Esophagus muscularis mucosa (tissue), 4 donors: ENCODE measurements around the gene MSX2. TPM values are rescaled to one million over a fixed set of nuclear protein-coding genes. Genes with fewer than 3 reads are reported as not detected.
"Not testable (repeated sequence)": the region's sequence is repeated elsewhere in the genome, so short reads cannot be mapped to it uniquely, and the experiment has no call there.

Experiments
- DNase-seq: peaks from one replicate; pipeline ENCODE4 v3.0.0-alpha.2; 2017; ENCODE audit errors: extremely low spot score
- H3K27ac ChIP-seq, 4 donors: fragments of 200-600 bp; sonication (generic); replicated peaks in 1 of 4; 1 replicate in 3 of 4; 2 replicates in 1 of 4; pipeline ENCODE4 v1.5.1; 2016 to 2019; ENCODE audit warnings: mild to moderate bottlenecking in 1 of 4
- H3K27me3 ChIP-seq, 4 donors: fragments of 200-600 bp; sonication (generic); one replicate each; pipeline versions ENCODE4 v1.5.1 to v1.6.0; 2016 to 2019
- H3K36me3 ChIP-seq, 4 donors: fragments of 200-600 bp; sonication (generic); one replicate each; pipeline ENCODE4 v1.5.1; 2016 to 2019
- H3K4me1 ChIP-seq, 4 donors: fragments of 200-600 bp; sonication (generic); one replicate each; pipeline ENCODE4 v1.5.1; 2016 to 2019
- H3K4me3 ChIP-seq, 4 donors: fragments of 200-600 bp; sonication (generic); 1 replicate in 2 of 4; 2 replicates in 2 of 4; pipeline ENCODE4 v1.5.1; 2016 to 2019; ENCODE audit warnings: mild to moderate bottlenecking in 4 of 4, moderate library complexity in 1 of 4
- H3K9me3 ChIP-seq, 4 donors: fragments of 200-600 bp; sonication (generic); 1 replicate in 3 of 4; 2 replicates in 1 of 4; pipeline ENCODE4 v1.5.1; 2016 to 2019
- EP300 ChIP-seq: sonication (generic); formaldehyde crosslinking; IDR thresholded peaks from one replicate; pipeline ENCODE4 v1.6.1; 2017; ENCODE audit warnings: antibody characterized with exemption
- POLR2A ChIP-seq: fragments of 450-650 bp; IDR thresholded peaks from one replicate; pipeline ENCODE4 v1.6.1; 2017; ENCODE audit warnings: antibody characterized with exemption, moderate library complexity, mild to moderate bottlenecking, low read depth
- POLR2AphosphoS5 ChIP-seq, 2 donors: sonication (generic); formaldehyde crosslinking; IDR thresholded peaks; one replicate each; pipeline ENCODE4 v1.6.1; 2017; ENCODE audit warnings: antibody characterized with exemption in 2 of 2
- WGBS: methylation state at CpG from one replicate; pipeline ENCODE4 v1.1.5; 2018; 5-methylcytosine and 5-hydroxymethylcytosine counted together
- intact Hi-C: fragments of 100-400 bp; cut with DNase I; formaldehyde crosslinking; loops from one replicate; pipeline ENCODE4 v1.15.1; 2023
- total RNA-seq, 4 donors: library from RNA; depleted of rRNA; stranded (reverse); fragments of >200 nt; gene quantifications; one replicate each; pipeline versions ENCODE4 v1.1.0 to v1.2.1, GENCODE V29; 2016
- TF ChIP-seq, protein P1 (sequence below), 3 experiments: fragments of 200-600 bp in 2 of 3; fragments of 450-650 bp in 1 of 3; sonication (generic) in 2 of 3; IDR thresholded peaks; one replicate each; pipeline ENCODE4 v1.5.1; 2017 to 2019; ENCODE audit warnings: antibody characterized with exemption in 3 of 3, mild to moderate bottlenecking in 2 of 3, moderate library complexity in 1 of 3

Gene MSX2
- total RNA-seq, 4 donors from 2014 or later, result 1.8 to 4.0 (median 2.2) TPM

DNA sequence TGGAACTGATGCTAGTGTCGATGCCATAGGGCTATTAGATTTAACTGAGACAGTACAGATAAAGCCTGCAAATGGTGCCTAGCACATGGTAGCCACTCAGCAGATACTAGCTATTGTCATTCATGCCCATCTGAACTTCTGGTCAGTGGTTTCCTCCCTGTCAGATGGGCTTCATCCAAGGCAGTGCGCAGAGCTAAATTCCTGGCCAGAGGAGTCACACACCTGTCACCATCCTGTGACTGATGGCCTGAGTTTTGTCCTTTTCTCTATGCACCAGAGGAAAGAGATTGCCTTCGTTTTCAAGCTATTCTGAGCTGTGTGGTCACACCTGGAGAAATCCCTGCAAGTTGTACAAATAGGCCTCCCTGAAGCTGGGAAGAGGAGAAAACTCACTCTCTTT lies 34.7 kb downstream of the MSX2 start:
- Histone ChIP-seq H3K27me3 (no peaks in the 10 kb centered on the region), H3K4me3 (no peak overlapping the region), H3K9me3 (no peaks in the 10 kb centered on the region), H3K36me3 (no peaks in the 10 kb centered on the region), H3K4me1 (no peaks in the 10 kb centered on the region), H3K27ac (no peak overlapping the region)
- WGBS, result 85% methylated on average over 3 of the region's 3 CpGs
- no peak for DNase-seq
- TF ChIP-seq, protein P1, sequence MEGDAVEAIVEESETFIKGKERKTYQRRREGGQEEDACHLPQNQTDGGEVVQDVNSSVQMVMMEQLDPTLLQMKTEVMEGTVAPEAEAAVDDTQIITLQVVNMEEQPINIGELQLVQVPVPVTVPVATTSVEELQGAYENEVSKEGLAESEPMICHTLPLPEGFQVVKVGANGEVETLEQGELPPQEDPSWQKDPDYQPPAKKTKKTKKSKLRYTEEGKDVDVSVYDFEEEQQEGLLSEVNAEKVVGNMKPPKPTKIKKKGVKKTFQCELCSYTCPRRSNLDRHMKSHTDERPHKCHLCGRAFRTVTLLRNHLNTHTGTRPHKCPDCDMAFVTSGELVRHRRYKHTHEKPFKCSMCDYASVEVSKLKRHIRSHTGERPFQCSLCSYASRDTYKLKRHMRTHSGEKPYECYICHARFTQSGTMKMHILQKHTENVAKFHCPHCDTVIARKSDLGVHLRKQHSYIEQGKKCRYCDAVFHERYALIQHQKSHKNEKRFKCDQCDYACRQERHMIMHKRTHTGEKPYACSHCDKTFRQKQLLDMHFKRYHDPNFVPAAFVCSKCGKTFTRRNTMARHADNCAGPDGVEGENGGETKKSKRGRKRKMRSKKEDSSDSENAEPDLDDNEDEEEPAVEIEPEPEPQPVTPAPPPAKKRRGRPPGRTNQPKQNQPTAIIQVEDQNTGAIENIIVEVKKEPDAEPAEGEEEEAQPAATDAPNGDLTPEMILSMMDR (IDR thresholded peaks at IDR 0.05), result no peak
- TF ChIP-seq POLR2A (no peak), EP300 (no peak), POLR2AphosphoS5 (IDR thresholded peaks at IDR 0.05) (no peak)
- intact Hi-C loops, result no loop called here

DNA sequence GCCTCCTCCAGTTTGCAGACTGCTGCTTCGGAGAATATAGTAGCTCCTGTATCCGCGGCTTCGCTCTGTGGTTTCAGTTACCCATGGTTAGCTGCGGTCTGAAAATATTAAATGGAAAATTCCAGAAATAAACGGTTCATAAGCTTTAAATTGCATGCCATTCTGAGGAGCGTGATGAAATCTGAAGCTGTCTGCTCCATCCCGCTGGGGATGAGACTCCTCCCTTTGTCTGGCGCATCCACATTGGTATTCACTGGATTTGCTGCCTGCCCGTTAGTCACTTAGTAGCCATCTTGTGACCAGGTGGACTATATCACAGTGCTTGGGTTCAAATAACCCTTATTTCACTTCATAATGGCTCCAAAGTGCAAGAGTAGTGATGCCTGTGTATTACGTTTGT lies 36.3 kb downstream of the MSX2 start:
- Histone ChIP-seq H3K9me3 (no peaks in the 10 kb centered on the region), H3K36me3 (no peaks in the 10 kb centered on the region), H3K4me3 (no peak overlapping the region), H3K27me3 (no peaks in the 10 kb centered on the region), H3K27ac (no peak overlapping the region), H3K4me1 (no peaks in the 10 kb centered on the region)
- WGBS, result 90% methylated on average over 11 of the region's 11 CpGs
- TF ChIP-seq POLR2A (no peak), POLR2AphosphoS5 (IDR thresholded peaks at IDR 0.05) (no peak), EP300 (no peak)
- TF ChIP-seq, protein P1 (IDR thresholded peaks at IDR 0.05), result no peak
- no peak for DNase-seq
- intact Hi-C loops, result no loop called here

DNA sequence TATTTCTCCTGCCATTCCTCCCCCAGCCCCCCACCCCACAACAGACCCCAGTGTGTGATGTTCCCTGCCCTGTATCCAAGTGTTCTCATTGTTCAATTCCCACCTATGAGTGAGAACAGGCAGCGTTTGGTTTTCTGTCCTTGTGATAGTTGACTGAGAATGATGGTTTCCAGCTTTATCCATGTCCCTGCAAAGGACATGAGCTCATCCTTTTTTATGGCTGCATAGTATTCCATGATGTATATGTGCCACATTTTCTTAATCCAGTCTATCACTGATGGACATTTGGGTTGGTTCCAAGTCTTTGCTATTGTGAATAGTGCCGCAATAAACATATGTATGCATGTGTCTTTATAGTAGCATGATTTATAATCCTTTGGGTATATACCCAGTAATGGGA lies 37.0 kb downstream of the MSX2 start:
- H3K27ac ChIP-seq, H3K4me3 ChIP-seq, H3K27me3 ChIP-seq, H3K4me1 ChIP-seq, intact Hi-C loops, H3K36me3 ChIP-seq, H3K9me3 ChIP-seq, DNase-seq: not testable (repeated sequence)
- WGBS, result 90% methylated on average over 2 of the region's 2 CpGs

DNA sequence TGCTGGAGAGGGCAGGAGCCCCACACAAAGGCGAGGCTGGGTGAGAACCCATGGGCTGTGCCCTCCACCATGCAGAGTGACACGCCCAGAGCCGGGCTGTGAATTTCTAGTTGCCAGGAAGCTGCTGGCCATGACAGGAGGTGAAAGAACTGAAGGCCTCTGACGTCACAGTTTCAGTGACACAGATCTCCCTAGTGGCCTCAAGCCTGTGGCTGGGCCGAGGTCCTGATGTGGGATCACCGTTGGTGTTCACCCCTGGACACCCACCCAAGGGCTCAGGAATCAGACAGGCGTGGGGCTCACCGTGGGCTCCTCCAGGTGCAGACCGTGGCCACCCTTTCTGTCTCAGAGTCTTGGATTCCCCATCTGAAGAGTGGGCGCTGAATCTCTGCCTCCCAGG lies 39.9 kb downstream of the MSX2 start:
- TF ChIP-seq, protein P1 (IDR thresholded peaks at IDR 0.05), result no peak
- TF ChIP-seq POLR2AphosphoS5 (IDR thresholded peaks at IDR 0.05) (no peak), POLR2A (no peak), EP300 (no peak)
- H3K27me3 ChIP-seq, result no peaks in the 10 kb centered on the region
- 82% methylated on average over 7 of the region's 10 CpGs for WGBS
- no peak overlapping the region for H3K27ac ChIP-seq
- H3K36me3 ChIP-seq, result no peaks in the 10 kb centered on the region
- peak; percentile 75 for DNase-seq
- intact Hi-C loops, result no loop called here
- no peaks in the 10 kb centered on the region for H3K4me1 ChIP-seq
- H3K9me3 ChIP-seq, result no peaks in the 10 kb centered on the region
- H3K4me3 ChIP-seq, result no peak overlapping the region

DNA sequence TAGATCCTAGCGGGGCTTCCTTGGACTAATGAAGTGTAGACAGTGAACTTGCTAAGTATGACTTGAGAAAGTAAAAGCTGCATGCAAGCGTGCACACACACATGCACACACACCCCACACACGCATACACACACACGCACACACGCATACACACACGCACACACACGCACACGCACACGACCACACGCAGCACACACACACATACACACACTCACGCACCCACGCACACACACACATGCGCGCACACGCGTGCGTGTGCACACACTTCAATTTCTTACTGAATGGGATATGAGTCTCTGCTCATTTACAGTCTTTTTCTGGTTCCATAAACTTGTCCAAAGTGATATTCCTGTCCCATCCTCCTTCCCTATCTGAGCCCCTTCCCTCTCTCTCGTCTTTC lies 41.2 kb downstream of the MSX2 start:
- no peak for TF ChIP-seq EP300
- no peak for TF ChIP-seq POLR2AphosphoS5 (IDR thresholded peaks at IDR 0.05)
- no peak for TF ChIP-seq POLR2A
- TF ChIP-seq, protein P1 (IDR thresholded peaks at IDR 0.05), result no peak
- intact Hi-C loops, result no loop called here
- H3K4me1 ChIP-seq, result no peaks in the 10 kb centered on the region
- H3K4me3 ChIP-seq, result no peak overlapping the region
- H3K27ac ChIP-seq, result no peak overlapping the region
- no peak for DNase-seq
- H3K9me3 ChIP-seq, result no peaks in the 10 kb centered on the region
- H3K36me3 ChIP-seq, result no peaks in the 10 kb centered on the region
- 87% methylated on average over 18 of the region's 18 CpGs for WGBS
- H3K27me3 ChIP-seq, result no peaks in the 10 kb centered on the region
